DOHH2 (cell line): Measurements from ENCODE around the gene MYO9A.

Source experiments
- CTCF ChIP-seq: fragments of 200-600 bp; sonication (generic); IDR thresholded peaks from one replicate; pipeline ENCODE4 v1.5.1; 2014; ENCODE audit warnings: antibody characterized with exemption, mild to moderate bottlenecking, low read depth, low read length; ENCODE audit not compliant: poor library complexity, severe bottlenecking
- EZH2phosphoT487 ChIP-seq: fragments of 200-600 bp; sonication (generic); IDR thresholded peaks from 2 replicates; pipeline ENCODE4 v1.6.1; 2017; ENCODE audit warnings: borderline replicate concordance, mild to moderate bottlenecking, antibody characterized with exemption, low read length, moderate library complexity, mixed read lengths

- TF ChIP-seq CTCF (no peak), EZH2phosphoT487 (no peak)
Measured at GRCh38 chr15:72124218-72124617, 6.3 kb upstream of the MYO9A start.
